HEK293T (cell line): ENCODE data around the gene FBXL17.

Experiments
- CTCF ChIA-PET: fragments of 350-600 bp; formaldehyde crosslinking; extraction: SDS; loops from one replicate; lab custom pipeline; 2021; ENCODE audit warnings: antibody characterized with exemption, inconsistent platforms; lab: Yijun Ruan, JAX
- POLR2A ChIA-PET: fragments of 350-600 bp; formaldehyde crosslinking; extraction: SDS; loops from one replicate; lab custom pipeline; 2020; ENCODE audit warnings: antibody characterized with exemption, inconsistent platforms; lab: Yijun Ruan, JAX
- DNase-seq: peaks from one replicate; pipeline ENCODE4 v3.0.0; 2012; ENCODE audit warnings: mixed read lengths; ENCODE audit errors: extremely low spot score
- ARNT ChIP-seq: fragments of 450-650 bp; IDR thresholded peaks from 2 replicates; pipeline ENCODE4 v1.6.1; 2017; ENCODE audit warnings: mild to moderate bottlenecking
- BHLHE40 ChIP-seq: fragments of 450-650 bp; IDR thresholded peaks from 2 replicates; pipeline ENCODE4 v1.6.1; 2016; ENCODE audit warnings: mild to moderate bottlenecking, moderate library complexity, borderline replicate concordance
- CTBP1 ChIP-seq: fragments of 450-650 bp; IDR thresholded peaks from 2 replicates; pipeline ENCODE4 v1.6.1; 2016; ENCODE audit warnings: borderline replicate concordance
- ELF4 ChIP-seq: fragments of 450-650 bp; IDR thresholded peaks from 2 replicates; pipeline ENCODE4 v1.6.1; 2017; ENCODE audit warnings: antibody characterized with exemption
- FOXA1 ChIP-seq: fragments of 450-650 bp; IDR thresholded peaks from 2 replicates; pipeline ENCODE4 v1.6.1; 2016; ENCODE audit warnings: mild to moderate bottlenecking
- FOXK2 ChIP-seq: fragments of 450-650 bp; IDR thresholded peaks from 2 replicates; pipeline ENCODE4 v1.6.1; 2016; ENCODE audit warnings: mild to moderate bottlenecking
- FOXM1 ChIP-seq: fragments of 450-650 bp; IDR thresholded peaks from 2 replicates; pipeline ENCODE4 v1.6.1; 2017; ENCODE audit warnings: mild to moderate bottlenecking, borderline replicate concordance
- HDGF ChIP-seq: fragments of 450-650 bp; IDR thresholded peaks from 2 replicates; pipeline ENCODE4 v1.6.1; 2017; ENCODE audit warnings: antibody characterized with exemption, borderline replicate concordance
- L3MBTL2 ChIP-seq: fragments of 450-650 bp; conservative IDR thresholded peaks from 2 replicates; pipeline ENCODE4 v1.6.1; 2016; ENCODE audit warnings: mild to moderate bottlenecking
- LEF1 ChIP-seq: fragments of 450-650 bp; IDR thresholded peaks from 2 replicates; pipeline ENCODE4 v1.6.1; 2017; ENCODE audit warnings: mild to moderate bottlenecking, borderline replicate concordance
- NFRKB ChIP-seq: fragments of 450-650 bp; IDR thresholded peaks from 2 replicates; pipeline ENCODE4 v1.6.1; 2016; ENCODE audit warnings: mild to moderate bottlenecking, moderate library complexity
- PKNOX1 ChIP-seq: fragments of 450-650 bp; IDR thresholded peaks from 2 replicates; pipeline ENCODE4 v1.6.1; 2016
- SP1 ChIP-seq: fragments of 450-650 bp; IDR thresholded peaks from 2 replicates; pipeline ENCODE4 v1.6.1; 2017
- SUZ12 ChIP-seq: fragments of 450-650 bp; IDR thresholded peaks from 2 replicates; pipeline ENCODE4 v1.6.1; 2016; ENCODE audit warnings: mild to moderate bottlenecking
- TARDBP ChIP-seq: fragments of 450-650 bp; IDR thresholded peaks from 2 replicates; pipeline ENCODE4 v1.6.1; 2016
- ZNF384 ChIP-seq: fragments of 450-650 bp; IDR thresholded peaks from 2 replicates; pipeline ENCODE4 v1.6.1; 2016

FBXL17 gene

GRCh38 chr5:107950776-107951175, 431.1 kb downstream of the FBXL17 start:
- ChIA-PET POLR2A (no interaction called here), CTCF (no interaction called here)
- DNase-seq = no peak
- TF ChIP-seq SP1 (no peak), PKNOX1 (no peak), L3MBTL2 (no peak), ELF4 (no peak), FOXM1 (no peak), BHLHE40 (no peak)

- no peak for TF ChIP-seq HDGF
- no peak for TF ChIP-seq SUZ12
- TF ChIP-seq ARNT = no peak
- TF ChIP-seq L3MBTL2 = no peak
- no peak for TF ChIP-seq LEF1
- no peak for TF ChIP-seq FOXA1
- TF ChIP-seq SP1 = no peak
- DNase-seq = no peak
- ChIA-PET POLR2A (no interaction called here), CTCF (no interaction called here)
These were observed 432.1 kb downstream of the FBXL17 start for GRCh38 chr5:107949688-107950341.

- ChIA-PET CTCF (no interaction called here), POLR2A (no interaction called here)
- TF ChIP-seq ZNF384 (no peak), PKNOX1 (peak; percentile 36)
- peak; percentile 10 for DNase-seq
These were observed 433.5 kb downstream of the FBXL17 start for GRCh38 chr5:107948377-107948776.

- ChIA-PET CTCF (no interaction called here), POLR2A (no interaction called here)
- no peak for DNase-seq
- TF ChIP-seq FOXM1 (no peak), PKNOX1 (no peak), ELF4 (no peak), ARNT (no peak), FOXK2 (no peak), HDGF (no peak), CTBP1 (no peak), ZNF384 (no peak), FOXA1 (no peak), L3MBTL2 (no peak), BHLHE40 (no peak), SP1 (no peak), SUZ12 (no peak), LEF1 (no peak), TARDBP (no peak), NFRKB (no peak)
These were observed 436.8 kb downstream of the FBXL17 start for GRCh38 chr5:107945061-107945460.

- ChIA-PET POLR2A (no interaction called here), CTCF (no interaction called here)
- TF ChIP-seq PKNOX1 = no peak
- no peak for TF ChIP-seq HDGF
- TF ChIP-seq BHLHE40 = no peak
- no peak for TF ChIP-seq FOXM1
- TF ChIP-seq SP1 = no peak
- TF ChIP-seq LEF1 = no peak
- no peak for TF ChIP-seq ELF4
- no peak for TF ChIP-seq NFRKB
- TF ChIP-seq FOXA1 = no peak
- no peak for TF ChIP-seq SUZ12
- no peak for TF ChIP-seq TARDBP
- no peak for TF ChIP-seq CTBP1
- TF ChIP-seq ZNF384 = no peak
- TF ChIP-seq FOXK2 = no peak
- no peak for TF ChIP-seq ARNT
- no peak for DNase-seq
These were observed 438.0 kb downstream of the FBXL17 start for GRCh38 chr5:107943923-107944322.

GRCh38 chr5:107941036-107941435, 440.9 kb downstream of the FBXL17 start:
- ChIA-PET CTCF (no interaction called here), POLR2A (no interaction called here)
- TF ChIP-seq LEF1 (no peak), NFRKB (no peak), FOXK2 (no peak), TARDBP (no peak)
- DNase-seq = no peak
